ENCODE results near the gene DOCK2.
"Not testable (repeated sequence)": the region's sequence is repeated elsewhere in the genome, so short reads cannot be mapped to it uniquely, and the experiment has no call there.

Gene DOCK2

DNA sequence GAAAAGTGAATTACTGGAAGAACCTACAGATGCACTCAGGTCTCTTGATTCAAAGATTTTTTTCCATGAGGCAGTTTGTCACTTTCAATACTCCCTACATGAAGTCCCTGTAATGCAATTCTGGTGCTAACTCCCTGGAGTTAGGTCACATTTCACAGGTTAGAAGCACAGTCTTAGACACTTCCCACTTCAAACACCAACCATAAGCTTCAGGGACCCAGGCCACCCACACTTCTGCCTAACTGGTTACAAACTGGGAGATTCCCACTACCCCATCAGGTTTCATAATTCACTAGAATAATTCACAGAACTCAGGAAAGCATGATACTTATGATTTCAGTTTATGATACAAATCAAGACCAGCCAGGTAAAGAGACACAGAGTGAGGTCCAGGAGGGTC is 439.7 kb downstream of the DOCK2 start:
- DNase-seq, result no peak

DNA sequence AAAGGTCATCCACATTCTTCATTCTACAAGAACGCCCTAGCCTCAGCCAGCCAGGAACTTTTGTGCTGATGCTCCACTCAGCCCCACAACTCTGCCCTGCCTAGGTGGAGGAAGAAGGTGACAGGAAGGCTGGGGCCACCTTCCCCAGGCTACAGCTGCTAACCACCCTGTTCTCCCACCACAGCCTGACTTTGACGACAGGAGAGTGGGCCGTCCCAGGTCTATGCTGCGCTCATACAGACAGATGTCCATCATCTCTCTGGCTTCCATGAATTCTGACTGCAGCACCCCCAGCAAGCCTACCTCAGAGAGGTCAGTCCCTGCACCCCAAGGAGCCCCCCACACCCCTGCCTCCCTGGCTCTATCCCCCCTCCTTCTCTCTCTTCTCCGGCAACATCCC is 440.5 kb downstream of the DOCK2 start:
- no peak for DNase-seq

DNA sequence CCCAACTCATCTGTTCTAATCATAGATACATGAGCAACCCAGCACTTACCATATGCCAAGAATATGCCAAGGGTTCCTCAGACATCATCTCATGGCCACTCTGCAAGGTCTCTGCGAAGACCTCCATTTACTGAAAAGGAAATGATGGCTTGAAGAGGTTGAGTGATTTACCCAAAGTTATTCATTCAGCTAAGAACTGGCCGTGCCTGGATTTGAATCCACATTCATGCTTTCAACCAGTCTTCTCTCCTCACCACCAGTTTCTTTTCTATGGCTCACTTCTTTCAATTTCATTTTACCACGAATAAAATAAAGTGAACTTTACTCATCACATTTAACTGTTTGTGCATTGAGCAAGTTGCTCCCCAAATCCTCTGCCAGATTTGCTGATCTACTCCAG is 441.4 kb downstream of the DOCK2 start:
- no peak for DNase-seq

DNA sequence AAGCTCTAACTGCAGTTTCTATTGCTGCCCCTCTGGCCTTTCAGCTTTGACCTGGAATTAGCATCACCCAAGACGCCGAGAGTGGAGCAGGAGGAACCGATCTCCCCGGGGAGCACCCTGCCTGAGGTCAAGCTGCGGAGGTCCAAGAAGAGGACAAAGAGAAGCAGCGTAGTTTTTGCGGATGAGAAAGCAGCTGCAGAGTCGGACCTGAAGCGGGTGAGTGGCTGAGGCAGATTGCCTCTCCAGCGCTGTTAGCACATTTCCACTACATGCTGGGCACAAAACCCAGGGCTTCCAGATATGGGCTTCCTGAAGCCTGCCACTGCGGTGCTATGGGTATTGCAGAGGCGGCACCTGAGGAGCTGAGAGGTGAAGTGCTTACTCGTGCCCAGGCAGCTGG is 441.9 kb downstream of the DOCK2 start:
- no peak for DNase-seq

DNA sequence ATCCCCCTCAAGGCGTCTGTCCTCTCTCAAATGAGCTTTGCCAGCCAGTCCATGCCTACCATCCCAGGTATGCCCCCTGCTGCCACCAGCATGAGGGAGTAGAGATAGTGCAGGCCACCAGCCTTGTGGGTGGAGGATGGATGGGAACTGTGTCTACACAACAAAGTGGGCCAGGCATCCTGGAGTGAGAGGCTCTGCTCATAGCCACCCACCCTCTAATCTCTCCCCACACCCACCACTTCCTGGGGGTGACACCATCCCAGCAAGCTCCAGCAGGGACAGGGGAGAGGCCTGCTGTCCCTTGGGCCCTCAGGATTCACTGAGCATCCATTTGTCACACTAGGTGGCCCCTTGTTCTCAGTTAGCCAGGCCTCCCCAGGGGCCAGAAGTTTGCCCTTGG is 443.1 kb downstream of the DOCK2 start:
- no peak for DNase-seq

DNA sequence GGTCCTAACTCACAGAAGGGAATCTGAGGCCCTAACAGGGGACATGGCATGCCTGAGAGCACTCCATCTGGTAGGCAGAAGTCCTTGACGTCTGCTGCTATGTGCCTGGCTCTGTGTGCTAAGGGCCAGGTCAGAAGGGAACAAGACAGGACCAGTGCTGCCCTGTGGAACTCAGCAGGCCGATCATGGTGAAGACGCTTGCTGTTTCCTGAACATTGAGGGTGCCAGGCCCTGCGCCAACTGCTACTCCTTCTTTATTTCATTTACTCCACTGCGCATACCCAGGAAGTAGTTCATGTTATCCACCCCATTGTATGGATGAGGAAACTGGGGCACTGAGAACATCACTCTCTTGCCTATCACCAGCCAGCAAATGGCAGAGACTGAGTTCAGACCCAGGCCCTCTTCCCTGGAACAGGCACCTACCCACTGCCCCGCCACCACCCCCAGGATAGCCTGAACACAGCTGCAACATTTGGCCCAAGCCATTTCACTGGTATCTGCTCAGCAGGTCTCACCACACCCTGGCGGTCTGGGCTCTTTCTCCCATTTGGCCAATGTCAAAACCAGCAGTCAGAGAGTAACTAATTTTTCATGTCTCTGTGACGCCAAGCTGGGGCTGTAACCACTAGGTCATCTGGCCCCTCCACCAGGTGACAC is 443.8 kb downstream of the DOCK2 start:
- DNase-seq, result no peak

DNA sequence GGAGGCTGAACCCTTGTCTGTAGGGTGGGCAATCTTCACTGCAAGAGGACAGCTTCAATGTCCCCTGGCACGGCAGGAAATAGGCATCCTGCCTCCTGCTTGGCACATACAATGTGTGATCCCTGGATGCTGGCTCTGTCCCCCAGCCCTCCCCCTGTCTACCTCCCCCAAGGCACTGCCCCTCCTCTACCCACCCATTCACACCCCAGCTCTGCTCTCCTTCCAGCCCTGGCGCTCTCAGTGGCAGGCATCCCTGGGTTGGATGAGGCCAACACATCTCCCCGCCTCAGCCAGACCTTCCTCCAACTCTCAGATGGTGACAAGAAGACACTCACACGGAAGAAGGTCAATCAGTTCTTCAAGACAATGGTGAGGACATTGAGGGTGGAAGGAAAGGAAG is 444.5 kb downstream of the DOCK2 start:
- no peak for DNase-seq

DNA sequence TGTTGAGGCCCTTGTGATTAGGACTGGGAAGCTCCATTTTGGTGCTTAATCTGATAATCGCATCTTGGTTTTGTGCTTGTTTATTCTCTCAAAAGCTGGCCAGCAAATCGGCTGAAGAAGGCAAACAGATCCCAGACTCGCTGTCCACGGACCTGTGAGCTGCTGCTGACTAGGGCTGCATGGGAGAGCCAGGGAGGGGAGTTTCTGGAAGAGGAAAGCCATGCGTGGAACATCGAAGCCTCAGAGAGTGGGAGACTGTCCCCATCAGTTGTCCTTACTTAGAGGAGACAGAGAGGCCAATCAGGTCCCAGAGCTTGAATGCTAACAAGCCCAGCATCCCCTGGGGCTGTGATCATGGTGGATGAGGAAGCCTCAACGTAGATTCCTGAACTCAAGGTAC is 445.6 kb downstream of the DOCK2 start:
- DNase-seq, result no peak

DNA sequence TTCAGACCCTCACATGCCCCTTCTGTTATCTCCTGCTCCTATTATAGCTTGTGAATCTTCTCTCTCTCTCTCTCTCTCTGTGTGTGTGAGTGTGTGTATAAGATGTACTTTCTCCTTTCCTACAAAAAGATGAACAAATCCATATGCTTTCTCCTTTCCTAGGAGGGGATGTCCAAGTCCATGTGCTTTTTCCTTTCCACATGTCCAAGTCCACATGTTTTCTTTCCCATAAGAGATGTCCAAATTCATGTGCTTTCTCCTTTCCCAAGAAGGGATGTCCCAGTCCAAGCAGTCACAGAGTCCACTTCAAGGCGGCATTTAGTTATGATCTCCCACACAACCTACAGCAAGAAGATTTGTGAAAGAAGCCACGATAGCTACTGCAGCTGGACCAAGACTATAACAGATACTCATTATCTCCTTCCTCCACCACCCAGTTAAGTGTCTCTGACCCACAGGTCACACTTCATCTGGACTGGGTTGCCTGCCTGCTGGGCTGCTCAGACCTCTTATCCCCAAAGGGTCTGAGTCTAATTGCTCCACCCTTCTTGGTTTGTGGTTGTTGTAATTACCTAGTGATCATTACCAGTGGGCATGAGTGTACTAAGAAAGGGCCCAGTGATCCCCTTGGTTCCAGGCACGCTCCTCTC is 450.2 kb downstream of the DOCK2 start:
- DNase-seq, result no peak

DNA sequence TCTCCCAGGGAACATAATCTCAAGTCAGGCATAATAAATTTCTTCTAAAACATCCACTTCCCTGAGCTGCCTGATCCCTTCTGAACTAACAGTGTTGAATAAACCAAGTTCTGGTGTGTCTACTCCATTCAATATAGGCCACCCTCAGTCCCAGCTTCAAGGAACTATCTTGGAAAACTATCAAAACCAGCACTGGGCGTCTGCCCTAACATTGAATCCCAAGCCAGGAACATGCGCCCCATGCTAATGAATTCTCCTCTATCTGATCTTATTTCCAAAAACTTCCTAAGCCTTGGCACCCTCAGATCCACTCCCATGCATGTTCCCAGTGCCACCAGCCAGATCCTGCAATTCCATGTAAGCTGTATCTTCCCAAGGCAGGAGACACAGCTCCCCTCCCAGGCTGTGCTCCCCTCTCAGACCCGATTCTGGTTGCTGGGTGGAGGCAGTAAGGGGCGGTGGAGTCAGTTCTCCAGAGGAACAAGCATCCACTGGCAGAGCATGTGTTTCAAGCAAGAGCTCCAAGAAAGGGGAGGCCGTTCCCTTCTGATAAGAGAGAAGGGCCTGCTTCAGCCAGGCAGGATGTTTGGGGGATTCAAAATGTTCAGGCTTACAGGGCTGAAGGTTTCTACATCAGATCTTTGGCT is 455.5 kb downstream of the DOCK2 start:
- DNase-seq, result no peak

DNA sequence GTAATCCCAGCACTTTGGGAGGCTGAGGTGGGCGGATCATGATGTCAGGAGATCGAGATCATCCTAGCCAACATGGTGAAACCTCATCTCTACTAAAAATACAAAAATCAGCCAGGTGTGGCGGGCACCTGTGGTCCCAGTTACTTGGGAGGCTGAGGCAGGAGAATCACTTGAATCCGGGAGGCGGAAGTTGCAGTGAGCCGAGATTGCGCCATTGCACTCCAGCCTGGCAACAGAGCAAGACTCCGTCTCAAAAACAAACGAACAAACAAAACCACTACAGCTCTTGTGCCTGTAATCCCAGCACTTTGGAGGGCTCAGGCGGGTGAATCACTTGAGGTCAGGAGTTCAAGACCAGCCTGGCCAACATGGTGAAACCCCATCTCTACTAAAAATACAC is 457.3 kb downstream of the DOCK2 start:
- DNase-seq, result not testable (repeated sequence)

DNA sequence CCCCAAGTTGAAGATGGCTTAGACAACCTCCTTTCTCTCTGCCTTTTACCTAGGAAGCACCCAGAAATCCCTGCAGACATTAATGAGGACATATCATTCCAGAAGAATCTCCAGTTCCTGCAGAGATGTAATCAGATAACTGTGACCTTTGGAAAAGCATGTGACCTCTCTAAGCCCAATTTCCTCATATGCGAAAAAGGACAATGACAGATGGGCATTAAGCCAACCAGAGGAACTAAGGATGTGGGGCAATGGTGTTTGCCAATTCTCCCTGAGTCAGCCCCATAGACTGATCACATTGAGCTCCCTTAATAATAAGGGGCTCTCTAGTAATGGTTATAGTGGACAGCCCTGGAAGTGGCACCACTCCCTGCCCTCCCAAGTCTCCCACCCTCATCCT is 458.6 kb downstream of the DOCK2 start:
- no peak for DNase-seq

DNA sequence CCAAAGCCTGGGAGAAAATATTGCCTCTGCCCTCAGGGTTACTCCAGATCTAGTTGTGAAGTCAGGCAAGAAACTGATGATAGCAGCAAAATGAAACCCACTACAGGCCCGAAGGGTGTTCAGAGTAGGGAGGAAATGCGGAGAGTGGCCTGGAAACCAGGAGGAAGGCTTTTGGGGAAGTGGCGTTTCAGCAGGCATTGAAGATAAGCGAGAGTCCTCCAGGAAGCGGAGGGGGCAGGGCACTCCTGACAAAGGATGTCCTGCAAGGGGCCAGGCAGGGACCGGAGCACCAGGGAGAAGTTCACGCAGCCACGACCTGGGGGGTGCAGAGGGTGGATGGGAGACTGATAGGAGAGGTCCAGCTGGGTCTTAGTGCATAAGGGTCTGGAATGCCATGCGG is 460.9 kb downstream of the DOCK2 start:
- DNase-seq, result no peak

DNA sequence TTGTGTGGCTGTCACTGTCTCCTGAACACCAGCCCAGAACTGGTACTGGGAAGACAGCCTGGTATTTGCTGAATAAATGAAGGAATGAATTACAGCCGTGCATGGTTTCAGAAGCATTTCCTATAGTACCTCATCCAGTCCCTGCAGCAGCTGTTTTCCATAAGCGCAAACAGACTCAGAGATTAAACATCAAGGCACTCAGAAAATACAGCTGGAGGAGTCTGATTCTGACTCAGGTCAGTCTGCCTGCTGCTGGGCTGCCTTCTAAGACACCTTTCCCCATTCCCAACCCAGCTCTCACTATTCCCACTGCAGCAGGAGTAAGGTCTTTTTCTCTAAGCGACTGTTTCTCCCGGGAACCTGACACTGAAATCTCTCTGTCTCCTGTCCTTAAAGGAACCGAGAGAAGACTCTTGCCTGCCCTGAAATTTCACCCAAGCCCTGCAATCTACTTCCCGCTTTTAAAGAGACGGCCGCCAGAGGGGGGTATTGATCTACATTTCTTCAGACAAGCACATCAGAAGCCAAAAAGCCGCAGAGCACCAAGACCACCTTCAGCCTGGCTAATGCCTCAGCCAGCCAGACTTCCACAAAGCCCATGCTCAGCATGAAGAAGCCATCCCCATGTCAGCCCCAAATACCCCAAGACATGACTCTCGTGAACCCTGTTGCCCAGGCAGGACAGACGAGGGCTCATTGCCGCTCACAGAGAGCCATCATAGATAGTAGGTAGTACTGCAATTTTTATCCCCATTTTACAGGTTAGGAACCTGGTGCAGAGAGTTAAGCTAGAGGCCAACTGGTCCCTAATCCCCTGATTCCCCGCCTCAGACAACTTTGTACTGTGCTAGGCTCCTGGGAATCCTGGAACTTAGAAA is 463.2 kb downstream of the DOCK2 start:
- peak; percentile 12 for DNase-seq

DNA sequence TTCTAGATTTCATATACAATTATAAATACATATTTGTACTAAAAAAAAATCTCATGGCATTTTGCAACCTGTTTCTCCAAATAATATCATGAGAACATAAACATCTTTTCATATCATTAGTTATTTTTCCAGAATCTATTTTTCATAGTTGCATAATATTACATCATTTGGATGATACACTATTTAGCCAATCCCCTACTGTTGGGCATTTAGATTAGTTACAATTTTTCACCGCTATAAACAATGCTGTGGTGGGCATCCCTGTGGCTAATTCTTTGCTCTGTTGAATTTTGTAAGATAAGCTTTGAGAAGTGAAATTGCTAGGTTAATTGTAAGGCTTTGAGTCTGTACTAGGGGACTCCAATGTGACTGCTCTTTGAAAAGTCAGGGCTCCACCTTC is 466.4 kb downstream of the DOCK2 start:
- no peak for DNase-seq

DNA sequence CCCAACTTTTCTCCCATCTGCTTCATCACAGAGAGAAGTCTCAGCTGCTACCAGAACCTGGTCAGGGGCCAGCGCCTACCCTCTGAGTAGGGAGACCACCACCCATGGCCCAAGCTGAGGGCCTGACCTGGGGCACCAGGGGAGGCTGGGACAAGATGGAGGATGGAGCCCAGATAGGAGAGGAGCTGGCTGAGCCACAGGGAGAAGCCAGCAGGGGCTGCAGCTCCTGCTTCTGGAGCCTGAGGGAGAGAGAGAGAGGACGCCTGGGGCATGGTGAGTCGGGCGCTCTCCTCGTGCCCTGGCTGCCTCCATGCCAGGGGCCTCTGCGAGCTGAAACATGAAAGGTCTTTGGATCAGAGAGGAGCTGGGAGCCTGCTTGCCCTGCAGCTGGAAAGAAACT is 467.2 kb downstream of the DOCK2 start:
- no peak for DNase-seq

DNA sequence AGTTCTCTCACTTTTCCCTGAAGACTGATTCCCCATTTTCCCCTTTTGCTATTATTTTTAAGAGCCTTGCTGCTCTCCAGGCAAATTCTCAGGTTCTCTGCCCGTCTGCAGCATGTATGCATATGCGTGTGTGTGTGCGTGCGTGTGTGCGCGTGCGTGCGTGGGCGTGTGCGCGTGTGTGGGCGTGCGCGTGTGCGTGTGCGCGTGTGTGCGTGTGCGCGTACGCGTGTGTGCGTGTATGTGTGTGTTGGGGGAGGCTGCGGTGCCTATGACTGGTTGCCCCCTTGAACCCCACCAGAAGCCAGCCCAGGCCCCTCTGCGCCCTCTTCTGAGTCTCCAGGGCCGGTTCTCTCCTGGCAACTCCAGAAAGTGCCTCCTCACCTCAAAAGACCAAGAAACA is 467.6 kb downstream of the DOCK2 start:
- DNase-seq, result no peak

DNA sequence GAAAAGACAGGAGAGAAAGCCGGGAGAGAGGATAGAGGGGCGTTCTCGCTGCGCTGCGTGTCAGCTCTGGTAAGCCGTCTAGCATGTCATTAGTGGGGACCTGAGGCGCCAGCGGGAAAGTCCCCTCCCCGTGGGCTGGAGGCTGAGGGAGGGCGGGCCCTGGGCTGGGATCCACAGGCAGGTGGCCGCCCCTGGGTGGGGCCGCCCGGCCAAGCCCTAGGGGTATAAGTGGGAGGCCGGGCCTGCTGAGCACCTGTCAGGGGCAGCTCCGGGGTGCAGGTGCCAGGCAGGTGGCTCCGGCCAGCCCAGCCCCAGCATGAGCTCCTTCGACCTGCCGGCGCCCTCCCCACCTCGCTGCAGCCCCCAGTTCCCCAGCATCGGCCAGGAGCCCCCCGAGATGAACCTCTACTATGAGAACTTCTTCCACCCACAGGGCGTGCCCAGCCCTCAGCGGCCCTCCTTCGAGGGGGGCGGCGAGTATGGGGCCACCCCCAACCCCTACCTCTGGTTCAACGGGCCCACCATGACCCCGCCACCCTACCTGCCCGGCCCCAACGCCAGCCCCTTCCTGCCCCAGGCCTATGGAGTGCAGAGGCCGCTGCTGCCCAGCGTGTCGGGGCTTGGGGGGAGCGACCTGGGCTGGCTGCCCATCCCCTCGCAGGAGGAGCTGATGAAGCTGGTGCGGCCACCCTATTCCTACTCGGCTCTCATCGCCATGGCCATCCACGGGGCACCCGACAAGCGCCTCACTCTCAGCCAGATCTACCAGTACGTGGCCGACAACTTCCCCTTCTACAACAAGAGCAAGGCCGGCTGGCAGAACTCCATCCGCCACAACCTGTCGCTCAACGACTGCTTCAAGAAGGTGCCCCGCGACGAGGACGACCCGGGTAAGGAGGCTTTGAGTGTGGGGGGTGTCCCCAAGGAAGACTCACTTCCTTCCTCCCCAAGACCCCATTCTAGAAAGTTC is 468.9 kb downstream of the DOCK2 start, which contains the start of gene FOXI1:
Gene FOXI1 (plus strand): TSS at position 256 of the 970 bp plus-strand sequence. CDS start 61 bp downstream, at position 317.
- DNase-seq, result no peak

DNA sequence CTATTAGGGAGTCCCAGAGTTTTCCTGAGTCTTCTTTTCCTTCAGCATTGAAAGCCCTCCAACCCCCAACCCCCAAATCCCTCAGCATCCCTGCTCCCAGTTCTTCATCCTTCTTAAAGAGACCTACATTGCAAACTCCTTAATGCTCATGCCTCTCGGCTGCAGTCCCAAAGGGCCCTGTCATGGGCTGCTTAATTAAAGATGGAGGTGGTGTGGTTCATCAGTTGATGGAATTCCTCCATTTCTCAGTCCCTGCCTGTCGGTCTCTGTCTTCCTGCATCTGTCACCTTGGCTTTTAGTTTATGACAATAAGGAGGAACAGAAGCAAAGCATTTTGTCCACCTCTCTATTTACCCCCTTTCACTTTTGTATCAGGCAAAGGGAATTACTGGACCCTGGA is 470.6 kb downstream of the DOCK2 start:
- no peak for DNase-seq

DNA sequence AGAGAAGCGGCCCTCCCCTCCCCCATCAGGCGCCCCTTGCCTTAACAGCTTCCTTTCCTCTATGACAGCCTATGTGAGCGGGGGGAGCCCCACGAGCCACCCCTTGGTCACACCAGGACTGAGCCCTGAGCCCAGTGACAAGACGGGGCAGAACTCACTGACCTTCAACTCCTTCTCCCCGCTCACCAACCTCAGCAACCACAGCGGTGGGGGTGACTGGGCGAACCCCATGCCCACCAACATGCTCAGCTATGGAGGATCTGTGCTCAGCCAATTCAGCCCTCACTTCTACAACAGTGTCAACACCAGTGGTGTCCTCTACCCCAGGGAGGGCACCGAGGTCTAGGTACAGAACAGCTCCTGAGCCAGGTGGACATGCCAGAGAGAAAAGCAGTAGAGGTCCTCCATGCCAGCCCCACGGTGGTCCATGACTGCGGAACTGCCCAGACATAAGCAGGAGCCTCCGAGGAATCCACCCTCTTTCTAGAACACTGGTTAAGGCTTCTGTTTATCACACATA is 471.3 kb downstream of the DOCK2 start:
- DNase-seq, result no peak

DNA sequence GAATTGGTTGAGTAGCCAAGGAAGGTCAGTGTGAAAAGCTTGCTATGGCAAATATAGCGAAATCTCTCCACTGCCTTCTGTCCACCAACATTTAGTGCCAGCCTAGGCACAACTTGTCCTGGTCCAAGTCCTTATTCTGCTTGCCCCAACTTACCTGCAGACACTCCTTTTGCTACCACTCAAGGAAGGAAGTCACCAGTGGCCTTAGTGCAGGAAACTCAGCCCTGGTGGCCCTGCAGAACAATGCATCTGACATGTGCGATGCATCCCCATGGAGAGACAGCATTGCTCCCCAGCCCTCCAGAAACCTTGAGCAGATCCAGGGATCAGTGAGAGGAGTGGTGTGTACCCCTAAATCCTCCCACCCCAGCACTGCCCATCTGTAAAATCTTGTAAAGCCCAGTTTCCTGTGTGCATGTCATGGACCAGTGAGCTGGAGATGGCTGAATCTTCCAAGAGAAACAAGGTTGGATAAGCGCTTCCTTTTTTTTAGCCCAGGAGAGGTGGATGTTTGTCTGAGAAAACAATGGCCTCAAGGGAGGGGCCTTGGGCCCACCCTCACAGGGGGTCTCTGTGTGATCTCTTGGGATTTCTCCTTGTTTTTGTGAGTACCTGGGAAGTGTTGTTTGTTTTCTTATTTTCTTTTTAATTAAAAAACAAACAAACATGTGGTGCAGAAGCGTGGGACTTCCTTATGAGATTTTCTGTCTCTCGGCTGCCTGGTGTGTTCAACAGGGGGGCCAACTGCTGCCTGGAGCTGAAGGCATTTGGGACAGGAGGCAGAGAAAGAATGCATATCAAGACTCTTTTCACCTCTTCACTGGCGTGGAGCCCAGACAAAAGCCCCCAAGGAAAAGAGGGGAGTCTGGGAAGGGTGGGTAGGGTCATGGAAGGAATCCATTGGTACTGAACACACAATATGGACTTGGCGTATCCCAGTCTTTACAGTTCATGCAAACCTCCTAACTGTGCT is 472.3 kb downstream of the DOCK2 start:
- no peak for DNase-seq

Measured in DMS153 (cell line).